HAP-1 (cell line): ENCODE measurements around the gene PFDN2.

ENCODE experiments used
- DNase-seq, 2 experiments: peaks; one replicate each; pipeline ENCODE4 v3.0.0-alpha.2; 2016 to 2020; ENCODE audit warnings: low spot score in 2 of 2
- H3K27me3 ChIP-seq: fragments of 250-450 bp; sonication (Bioruptor Pico); 2 replicates; pipeline ENCODE4 v1.5.1; 2020; ENCODE audit warnings: low read depth, mild to moderate bottlenecking, moderate library complexity
- H3K36me3 ChIP-seq: fragments of 250-450 bp; sonication (Bioruptor Pico); replicated peaks from 2 replicates; pipeline ENCODE4 v1.5.1; 2020; ENCODE audit warnings: mild to moderate bottlenecking
- H3K4me1 ChIP-seq: fragments of 250-450 bp; sonication (Bioruptor Pico); 2 replicates; pipeline ENCODE4 v1.5.1; 2020; ENCODE audit warnings: mild to moderate bottlenecking
- H3K4me3 ChIP-seq: fragments of 250-450 bp; sonication (Bioruptor Pico); 2 replicates; pipeline ENCODE4 v1.5.1; 2020; ENCODE audit warnings: mild to moderate bottlenecking, moderate library complexity
- H3K9me3 ChIP-seq: fragments of 250-450 bp; sonication (Bioruptor Pico); 2 replicates; pipeline ENCODE4 v1.5.1; 2020; ENCODE audit warnings: mild to moderate bottlenecking, moderate library complexity
- in situ Hi-C: fragments of 300-500 bp; cut with MboI; formaldehyde crosslinking; loops from 3 replicates; pipeline ENCODE4 v1.14.3; 2020; ENCODE audit warnings: low sequenced_read_pairs, inconsistent platforms, mixed read lengths

The PFDN2 gene

GRCh38 chr1:161117759-161118581 lies at the start of gene PFDN2, which contains the start of gene NIT1:
PFDN2 (minus strand) TSS chr1:161118037; CDS start chr1:161118026, 11 bp downstream.
NIT1 (plus strand) TSS chr1:161118105; CDS start chr1:161118177, 72 bp downstream.
- in situ Hi-C loops, result no loop called here
- Histone ChIP-seq H3K4me1 (peaks cover 14% of the 10 kb centered on the region), H3K36me3 (peaks cover 42% of the 10 kb centered on the region), H3K9me3 (no peaks in the 10 kb centered on the region), H3K27me3 (no peaks in the 10 kb centered on the region), H3K4me3 (peak within 1 kb of the TSS; percentile 91)
- peak; percentile 83 to 91 for DNase-seq

GRCh38 chr1:161166669-161167548 lies 49.1 kb upstream of the PFDN2 start:
- in situ Hi-C loops, result no loop called here
- Histone ChIP-seq H3K36me3 (peaks cover 43% of the 10 kb centered on the region), H3K4me3 (peak overlapping the region; percentile 53), H3K9me3 (no peaks in the 10 kb centered on the region), H3K4me1 (peaks cover 7% of the 10 kb centered on the region), H3K27me3 (no peaks in the 10 kb centered on the region)
- DNase-seq, result peak; percentile 63 to 72

DNA sequence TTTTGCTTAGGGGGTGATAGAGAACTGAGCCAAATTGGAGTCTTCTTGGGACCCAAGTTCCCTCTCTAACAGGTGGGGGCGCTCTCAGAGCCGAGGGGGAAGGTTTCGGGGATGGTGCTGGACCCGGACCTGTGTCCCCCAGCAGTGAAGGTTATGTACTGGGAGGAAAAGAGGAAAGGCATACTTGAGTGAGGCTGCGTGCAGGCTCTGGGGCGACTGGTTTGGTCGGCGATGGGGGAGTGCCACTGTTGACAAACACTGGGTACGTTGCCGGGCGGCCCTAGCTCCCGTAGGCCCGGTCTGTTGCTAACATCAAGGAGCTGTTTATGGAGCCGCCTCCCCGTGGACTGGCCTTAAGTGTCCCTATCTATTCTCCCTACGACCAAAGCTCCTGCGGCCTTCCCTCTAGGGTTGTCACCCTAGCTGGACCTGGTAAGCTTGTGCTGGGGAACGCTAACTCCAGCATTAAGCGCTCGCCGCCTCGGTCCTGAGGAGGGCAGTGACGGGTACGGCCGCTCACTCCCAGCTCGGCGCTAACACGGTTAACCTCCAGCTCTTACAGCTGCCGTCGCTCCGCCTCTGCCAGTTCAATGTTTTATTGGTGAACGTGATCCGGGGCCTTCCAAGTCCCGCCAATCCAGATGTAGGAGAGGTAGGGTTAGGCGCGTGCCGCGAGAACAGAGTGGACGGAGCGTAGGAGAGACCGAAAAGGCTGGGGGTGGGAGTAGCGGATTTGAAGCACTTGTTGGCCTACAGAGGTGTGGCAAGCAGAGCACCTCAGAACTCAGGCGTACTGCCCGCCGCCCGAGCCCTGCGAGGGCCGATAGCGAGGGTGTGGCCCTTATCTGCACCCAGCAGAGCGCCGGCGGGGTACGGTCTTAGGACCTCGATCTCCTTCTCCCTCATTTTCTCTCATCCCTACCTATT lies 48.2 kb upstream of the PFDN2 start, which contains the start of gene PPOX:
TSS of gene PPOX (plus strand) at position 685 of the 927 bp plus-strand sequence. CDS start 422 bp downstream, outside the sequence.
- peak; percentile 97 to 99 for DNase-seq
- in situ Hi-C loops, result no loop called here
- no peaks in the 10 kb centered on the region for H3K27me3 ChIP-seq
- peaks cover 37% of the 10 kb centered on the region for H3K36me3 ChIP-seq
- peak within 1 kb of the TSS; percentile 53 for H3K4me3 ChIP-seq
- H3K4me1 ChIP-seq, result peaks cover 7% of the 10 kb centered on the region
- no peaks in the 10 kb centered on the region for H3K9me3 ChIP-seq

DNA sequence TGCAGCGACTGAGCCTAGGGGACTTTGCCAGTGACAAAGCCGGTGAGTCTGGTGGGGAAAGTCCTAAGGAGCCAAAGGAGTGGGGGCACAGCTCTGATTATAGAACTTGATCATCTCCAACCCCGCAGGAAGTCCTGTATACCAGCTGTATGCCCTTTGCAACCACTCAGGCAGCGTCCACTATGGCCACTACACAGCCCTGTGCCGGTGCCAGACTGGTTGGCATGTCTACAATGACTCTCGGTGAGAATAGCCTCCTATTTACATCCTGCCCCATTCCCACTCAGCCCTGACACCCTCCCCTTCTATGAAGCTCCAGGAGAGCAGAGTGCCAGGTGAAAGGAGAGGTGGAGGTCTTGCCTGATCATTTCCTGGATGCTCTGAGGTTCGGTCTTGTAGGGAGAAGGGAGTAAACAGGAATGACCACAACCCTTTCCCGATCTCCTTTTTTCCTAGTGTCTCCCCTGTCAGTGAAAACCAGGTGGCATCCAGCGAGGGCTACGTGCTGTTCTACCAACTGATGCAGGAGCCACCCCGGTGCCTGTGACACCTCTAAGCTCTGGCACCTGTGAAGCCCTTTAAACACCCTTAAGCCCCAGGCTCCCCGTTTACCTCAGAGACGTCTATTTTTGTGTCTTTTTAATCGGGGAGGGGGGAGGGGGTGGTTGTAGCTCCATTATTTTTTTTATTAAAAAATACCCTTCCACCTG lies 47.2 kb upstream of the PFDN2 start:
- H3K4me3 ChIP-seq, result no peak overlapping the region; the same call in 1 of the 2 replicates
- peaks cover 35% of the 10 kb centered on the region for H3K36me3 ChIP-seq
- in situ Hi-C loops, result no loop called here
- H3K27me3 ChIP-seq, result no peaks in the 10 kb centered on the region
- peaks cover 8% of the 10 kb centered on the region for H3K4me1 ChIP-seq
- DNase-seq, result no peak
- H3K9me3 ChIP-seq, result no peaks in the 10 kb centered on the region; the same call in 1 of the 2 replicates

- Histone ChIP-seq H3K9me3 (no peaks in the 10 kb centered on the region; the same call in 1 of the 2 replicates), H3K36me3 (peaks cover 24% of the 10 kb centered on the region), H3K27me3 (no peaks in the 10 kb centered on the region), H3K4me1 (peaks cover 14% of the 10 kb centered on the region), H3K4me3 (no peak overlapping the region)
- no peak for DNase-seq
- in situ Hi-C loops, result no loop called here
Observed at GRCh38 chr1:161163793-161164192, 46.0 kb upstream of the PFDN2 start.

GRCh38 chr1:161162806-161163205 lies 45.0 kb upstream of the PFDN2 start:
- peaks cover 15% of the 10 kb centered on the region for H3K4me1 ChIP-seq
- no peak overlapping the region for H3K4me3 ChIP-seq
- H3K27me3 ChIP-seq, result no peaks in the 10 kb centered on the region
- DNase-seq, result no peak
- in situ Hi-C loops, result no loop called here
- no peaks in the 10 kb centered on the region; the same call in 1 of the 2 replicates for H3K9me3 ChIP-seq
- peaks cover 26% of the 10 kb centered on the region for H3K36me3 ChIP-seq

DNA sequence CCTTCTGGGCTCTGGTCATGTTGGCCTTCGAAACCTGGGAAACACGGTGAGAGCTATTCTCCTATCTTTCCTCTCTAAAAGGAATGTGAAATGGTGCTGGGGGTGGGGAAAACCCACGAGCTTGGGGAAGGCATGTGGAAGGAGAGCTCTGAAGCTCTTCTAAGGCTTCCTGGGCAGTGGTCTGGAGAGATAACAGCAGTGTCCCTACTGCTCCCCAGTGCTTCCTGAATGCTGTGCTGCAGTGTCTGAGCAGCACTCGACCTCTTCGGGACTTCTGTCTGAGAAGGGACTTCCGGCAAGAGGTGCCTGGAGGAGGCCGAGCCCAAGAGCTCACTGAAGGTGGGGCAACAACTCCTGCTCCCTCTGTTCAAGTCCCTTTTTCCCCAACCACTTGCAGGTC lies 44.2 kb upstream of the PFDN2 start:
- H3K27me3 ChIP-seq, result no peaks in the 10 kb centered on the region
- no peak for DNase-seq
- in situ Hi-C loops, result no loop called here
- no peaks in the 10 kb centered on the region; the same call in 1 of the 2 replicates for H3K9me3 ChIP-seq
- H3K36me3 ChIP-seq, result peaks cover 25% of the 10 kb centered on the region
- peaks cover 13% of the 10 kb centered on the region for H3K4me1 ChIP-seq
- H3K4me3 ChIP-seq, result no peak overlapping the region

- H3K4me3 ChIP-seq, result no peak overlapping the region
- H3K9me3 ChIP-seq, result no peaks in the 10 kb centered on the region; the same call in 1 of the 2 replicates
- in situ Hi-C loops, result no loop called here
- peaks cover 25% of the 10 kb centered on the region for H3K36me3 ChIP-seq
- no peak for DNase-seq
- no peaks in the 10 kb centered on the region for H3K27me3 ChIP-seq
- peaks cover 11% of the 10 kb centered on the region for H3K4me1 ChIP-seq
Observed at GRCh38 chr1:161161652-161162051, 43.8 kb upstream of the PFDN2 start.

GRCh38 chr1:161160671-161161145 lies 42.9 kb upstream of the PFDN2 start:
- in situ Hi-C loops, result no loop called here
- peaks cover 11% of the 10 kb centered on the region for H3K4me1 ChIP-seq
- peaks cover 25% of the 10 kb centered on the region for H3K36me3 ChIP-seq
- H3K27me3 ChIP-seq, result no peaks in the 10 kb centered on the region
- no peaks in the 10 kb centered on the region; the same call in 1 of the 2 replicates for H3K9me3 ChIP-seq
- no peak for DNase-seq
- no peak overlapping the region for H3K4me3 ChIP-seq

GRCh38 chr1:161159913-161160243 lies 42.0 kb upstream of the PFDN2 start:
- in situ Hi-C loops, result no loop called here
- H3K4me1 ChIP-seq, result peaks cover 8% of the 10 kb centered on the region
- DNase-seq, result no peak
- H3K36me3 ChIP-seq, result peaks cover 24% of the 10 kb centered on the region
- no peaks in the 10 kb centered on the region; the same call in 1 of the 2 replicates for H3K9me3 ChIP-seq
- H3K27me3 ChIP-seq, result no peaks in the 10 kb centered on the region
- H3K4me3 ChIP-seq, result peak overlapping the region; percentile 96

DNA sequence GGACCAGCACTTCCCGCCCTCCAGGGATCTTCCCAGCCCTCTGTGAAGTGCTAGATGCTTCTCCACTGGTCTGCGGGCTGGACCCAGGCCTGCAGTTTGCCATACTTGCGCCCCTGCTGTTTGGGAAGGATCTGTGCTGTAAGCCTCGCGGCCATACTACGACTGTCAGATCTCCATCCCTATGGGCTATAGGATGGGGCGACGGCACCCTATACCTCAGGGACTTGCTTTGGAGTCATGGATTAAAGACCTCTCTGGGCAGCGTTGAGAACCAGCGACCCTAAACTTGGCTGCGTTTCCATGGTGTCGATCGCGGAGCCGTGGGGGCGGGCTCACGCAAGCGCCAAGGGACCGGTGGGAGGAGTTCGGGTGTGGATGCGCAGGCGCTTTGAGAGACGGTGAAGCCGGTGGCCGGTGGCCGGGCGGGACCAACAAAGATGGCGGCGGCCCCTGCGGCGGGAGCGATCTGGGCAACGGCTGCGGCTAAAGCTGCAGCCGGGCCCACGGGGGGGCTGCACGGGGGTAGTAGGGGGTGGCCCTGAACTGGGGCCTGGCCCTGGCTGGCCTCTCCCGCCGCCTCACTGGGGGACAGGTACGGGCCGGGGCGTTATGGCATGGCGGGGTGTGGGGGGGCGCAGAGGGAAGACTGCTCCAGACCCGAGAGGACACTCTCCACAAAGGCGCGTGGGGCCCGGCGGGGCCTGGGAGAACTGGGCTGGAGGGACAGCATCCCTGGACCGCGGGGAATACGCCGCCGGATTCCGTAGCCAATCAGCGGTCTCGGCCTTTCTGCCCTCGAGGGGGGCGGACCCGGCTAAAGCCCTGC lies 41.5 kb upstream of the PFDN2 start, which contains the start of gene USP21:
TSS of gene USP21 (plus strand) at position 414 of the 826 bp plus-strand sequence. CDS start 1,141 bp downstream, outside the sequence.
- H3K4me1 ChIP-seq, result peaks cover 12% of the 10 kb centered on the region
- H3K27me3 ChIP-seq, result no peaks in the 10 kb centered on the region
- H3K9me3 ChIP-seq, result no peaks in the 10 kb centered on the region; the same call in 1 of the 2 replicates
- peak within 1 kb of the TSS; percentile 96 for H3K4me3 ChIP-seq
- peaks cover 18% of the 10 kb centered on the region for H3K36me3 ChIP-seq
- peak; percentile 89 to 95 for DNase-seq
- in situ Hi-C loops, result no loop called here
